Lung (tissue), 12 donors: Measurements from ENCODE around the gene OR6K2. TPM values are rescaled to one million over a fixed set of nuclear protein-coding genes. Genes with fewer than 3 reads are reported as not detected.

Experiments
- ATAC-seq: fragments of 200-7000 bp; cut with Tn5 transposase; one replicate; pipeline ENCODE4 v1.9.1; 2020; ENCODE audit warnings: moderate number of reproducible peaks; ENCODE audit not compliant: insufficient read depth, low FRiP score
- DNase-seq, 3 donors: peaks; one replicate each; pipeline ENCODE4 v3.0.0-alpha.2; 2013 to 2017
- H3K27ac ChIP-seq, 2 donors: one replicate each; pipeline ENCODE4 v1.5.1; 2013; ENCODE audit warnings: mild to moderate bottlenecking in 2 of 2, moderate library complexity in 2 of 2, control low read depth in 1 of 2, inconsistent platforms in 1 of 2, low read depth in 1 of 2, low read length in 1 of 2
- H3K27me3 ChIP-seq, 3 donors: one replicate each; pipeline ENCODE4 v1.5.1; 2013; ENCODE audit warnings: low read length in 2 of 3; ENCODE audit not compliant: control insufficient read depth in 3 of 3, insufficient read depth in 3 of 3
- H3K36me3 ChIP-seq, 4 donors: one replicate each; pipeline ENCODE4 v1.5.1; 2013; ENCODE audit warnings: low read length in 4 of 4, mild to moderate bottlenecking in 1 of 4, moderate library complexity in 1 of 4; ENCODE audit not compliant: control insufficient read depth in 4 of 4, insufficient read depth in 4 of 4
- H3K4me1 ChIP-seq, 5 donors: one replicate each; pipeline ENCODE4 v1.5.1; 2013; ENCODE audit warnings: low read length in 5 of 5, mild to moderate bottlenecking in 2 of 5, moderate library complexity in 1 of 5; ENCODE audit not compliant: control insufficient read depth in 5 of 5, insufficient read depth in 5 of 5
- H3K4me3 ChIP-seq: one replicate; pipeline ENCODE4 v1.5.1; 2013; ENCODE audit warnings: mild to moderate bottlenecking, control low read depth, moderate library complexity
- H3K9ac ChIP-seq, 2 donors: one replicate each; pipeline ENCODE4 v1.5.1; 2013; ENCODE audit warnings: low read length in 2 of 2, control low read depth in 1 of 2; ENCODE audit not compliant: insufficient read depth in 1 of 2
- H3K9me3 ChIP-seq, 4 donors: one replicate each; pipeline ENCODE4 v1.5.1; 2013; ENCODE audit warnings: low read length in 3 of 4, mild to moderate bottlenecking in 1 of 4, moderate library complexity in 1 of 4; ENCODE audit not compliant: control insufficient read depth in 4 of 4, insufficient read depth in 3 of 4
- CTCF ChIP-seq: IDR thresholded peaks from 2 replicates; pipeline ENCODE4 v1.5.1; 2012; ENCODE audit warnings: mild to moderate bottlenecking; ENCODE audit errors: control extremely low read depth, extremely low read depth
- WGBS, 2 donors: extraction: QIAGEN DNeasy Blood & Tissue Kit; methylation state at CpG; one replicate each; pipeline ENCODE4 v1.1.7; 2013; 5-methylcytosine and 5-hydroxymethylcytosine counted together
- polyA plus RNA-seq, 2 donors: library from polyadenylated mRNA; stranded (reverse); fragments of 200-250 nt; gene quantifications; one replicate each; pipeline ENCODE4 v1.2.1, GENCODE V29; 2013
- total RNA-seq, 2 donors: library from RNA; depleted of rRNA in 1 of 2; stranded (reverse); fragments of >200 nt in 1 of 2; gene quantifications; one replicate each; pipeline ENCODE4 v1.2.1, GENCODE V29; 2014 to 2021
- donor health status: control.
- donor health status: control.
- donor health status: Bipolar disorder and iron deficiency.
- donor health status: healthy.
- donor health status: DM: yes; HTN: yes; CAD: no.

OR6K2 gene
- total and polyA plus RNA-seq, 4 donors, result not detected

GRCh38 chr1:158731707-158732106 lies 31.3 kb upstream of the OR6K2 start:
- no peak for TF ChIP-seq CTCF
- no peak for DNase-seq
- ATAC-seq, result no peak
- no peaks in the 10 kb centered on the region for H3K36me3 ChIP-seq
- H3K9me3 ChIP-seq, result no peaks in the 10 kb centered on the region
- H3K27me3 ChIP-seq, result no peaks in the 10 kb centered on the region
- no peaks in the 10 kb centered on the region for H3K4me1 ChIP-seq
- no peak overlapping the region for H3K4me3 ChIP-seq
- WGBS, 2 donors, result 83 to 93% methylated on average over 4 of the region's 4 CpGs
- H3K9ac ChIP-seq, result no peak overlapping the region
- H3K27ac ChIP-seq, result no peak overlapping the region

DNA sequence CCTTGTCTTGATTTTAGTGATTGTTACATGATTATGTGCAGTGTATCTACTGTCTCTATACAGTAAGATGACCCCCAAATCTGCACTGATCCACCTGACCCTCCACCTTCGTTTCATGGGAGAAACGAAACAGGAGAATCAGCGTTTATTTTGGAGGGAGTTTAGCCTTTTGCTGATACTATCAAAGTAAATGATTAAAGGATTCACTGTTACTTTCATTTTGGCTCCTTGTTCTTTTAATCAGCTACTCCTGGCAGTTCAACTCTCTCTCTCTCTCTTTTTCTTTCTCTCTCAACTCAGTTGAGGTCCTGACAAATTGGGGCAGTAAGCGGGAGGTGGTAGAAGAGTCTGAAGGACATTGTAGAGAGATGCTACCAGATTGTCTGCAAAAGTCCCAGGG lies 30.0 kb upstream of the OR6K2 start:
- no peak for TF ChIP-seq CTCF
- WGBS, 2 donors, result 62 to 89% methylated on average over 4 of the region's 4 CpGs
- H3K9me3 ChIP-seq, result no peaks in the 10 kb centered on the region
- no peak overlapping the region for H3K4me3 ChIP-seq
- H3K36me3 ChIP-seq, result no peaks in the 10 kb centered on the region
- no peaks in the 10 kb centered on the region for H3K27me3 ChIP-seq
- ATAC-seq, result no peak
- no peak for DNase-seq
- no peak overlapping the region for H3K9ac ChIP-seq
- no peaks in the 10 kb centered on the region for H3K4me1 ChIP-seq
- H3K27ac ChIP-seq, result no peak overlapping the region

GRCh38 chr1:158728510-158729225 lies 28.2 kb upstream of the OR6K2 start:
- no peaks in the 10 kb centered on the region for H3K4me1 ChIP-seq
- DNase-seq, result no peak
- TF ChIP-seq CTCF, result no peak
- H3K4me3 ChIP-seq, result no peak overlapping the region
- no peaks in the 10 kb centered on the region for H3K9me3 ChIP-seq
- no peak overlapping the region for H3K27ac ChIP-seq
- WGBS, 2 donors, result 65% methylated on average over 3 of the region's 3 CpGs
- no peaks in the 10 kb centered on the region for H3K36me3 ChIP-seq
- no peak for ATAC-seq
- no peaks in the 10 kb centered on the region for H3K27me3 ChIP-seq
- no peak overlapping the region for H3K9ac ChIP-seq

DNA sequence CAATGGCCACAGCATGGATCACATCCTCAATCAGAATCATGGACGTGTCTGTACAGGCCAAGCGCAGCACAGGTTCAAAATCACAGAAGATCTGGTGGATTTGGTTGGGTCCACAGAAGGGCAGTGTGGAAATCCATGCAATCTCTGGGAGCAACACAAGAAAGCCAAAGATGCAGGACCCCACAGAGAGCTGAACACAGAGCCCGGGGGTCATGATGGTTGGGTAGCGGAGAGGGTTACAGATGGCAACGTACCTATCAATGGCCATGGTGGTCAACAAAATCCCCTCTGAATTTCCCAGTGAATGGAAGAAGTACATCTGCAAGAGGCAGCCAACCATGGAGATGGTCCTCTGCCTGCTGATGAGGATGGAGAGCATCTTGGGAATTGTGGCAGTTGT lies 24.0 kb upstream of the OR6K2 start:
- Histone ChIP-seq H3K9ac (no peak overlapping the region), H3K27me3 (no peaks in the 10 kb centered on the region), H3K4me1 (no peaks in the 10 kb centered on the region), H3K27ac (no peak overlapping the region), H3K36me3 (no peaks in the 10 kb centered on the region), H3K9me3 (no peaks in the 10 kb centered on the region), H3K4me3 (no peak overlapping the region)
- 96 to 98% methylated on average over 5 of the region's 5 CpGs for WGBS, 2 donors
- TF ChIP-seq CTCF, result no peak
- ATAC-seq (no peak), DNase-seq (no peak)
